K562 (cell line): ENCODE measurements around the gene RNGTT. TPM values are rescaled to one million over a fixed set of nuclear protein-coding genes. Genes with fewer than 3 reads are reported as not detected.
A peak's percentile ranks its signal among the peaks of the same experiment; 100 is the strongest.

Source experiments
- ATAC-seq: fragments of 200-7000 bp; cut with Tn5 transposase; 3 replicates; pipeline ENCODE4 v1.9.1; 2020; ENCODE audit warnings: moderate library complexity
- BruUV-seq: library from RNA; stranded (reverse); fragments of 400-500 nt; replicated peaks from 2 replicates; lab custom pipeline; 2021; lab: Mats Ljungman, UMichigan
- CTCF ChIA-PET: fragments of 300-600 bp; formaldehyde crosslinking; extraction: SDS; loops from one replicate; lab custom pipeline; 2021; ENCODE audit warnings: low intra/inter-chr PET ratio; lab: Yijun Ruan, JAX
- POLR2A ChIA-PET: fragments of 300-600, 350-650 bp; sonication (Branson Sonifier 250); formaldehyde crosslinking; extraction: SDS; loops from one replicate; lab custom pipeline; 2021; ENCODE audit warnings: antibody characterized with exemption, inconsistent platforms; lab: Yijun Ruan, JAX
- DNase-seq, 4 experiments: peaks; one replicate each; pipeline versions ENCODE4 v3.0.0 to v3.0.0-alpha.2; 2011 to 2018; ENCODE audit warnings: low spot score in 3 of 4, mixed read lengths in 3 of 4; ENCODE audit errors: extremely low read depth in 1 of 4
- FAIRE-seq: peaks from 2 replicates; lab custom pipeline; 2011; peaks lifted over from hg19 to GRCh38; lab: Jason Lieb, UNC
- H2AFZ ChIP-seq: 2 replicates; pipeline ENCODE4 v1.6.0; 2011; ENCODE audit warnings: low read depth, low read length, control low read depth, inconsistent platforms
- H3K27ac ChIP-seq: fragments of 200-600 bp; 3 replicates; pipeline ENCODE4 v1.8.0; 2011; ENCODE audit warnings: low read depth, mild to moderate bottlenecking, control low read depth, inconsistent platforms, low read length, moderate library complexity, mixed read lengths; ENCODE audit errors: extremely low read depth
- H3K27me3 ChIP-seq, 2 experiments: fragments of 300-600 bp in 1 of 2; 2 replicates in 1 of 2; 3 replicates in 1 of 2; pipeline versions ENCODE4 v1.6.0 to v1.8.0; 2011; ENCODE audit warnings: inconsistent platforms in 2 of 2, low read length in 2 of 2, mild to moderate bottlenecking in 1 of 2, mixed read lengths in 1 of 2, moderate library complexity in 1 of 2; ENCODE audit not compliant: control insufficient read depth in 2 of 2, insufficient read depth in 2 of 2
- H3K36me3 ChIP-seq: fragments of 300-600 bp; 3 replicates; pipeline ENCODE4 v1.8.0; 2011; ENCODE audit warnings: mild to moderate bottlenecking, low read length, inconsistent platforms; ENCODE audit not compliant: control insufficient read depth, insufficient read depth
- H3K4me1 ChIP-seq, 2 experiments: fragments of 200-600 bp in 1 of 2; replicated peaks in 1 of 2; 2 replicates in 1 of 2; 3 replicates in 1 of 2; pipeline versions ENCODE4 v1.5.1 to v1.8.0; 2011; ENCODE audit warnings: inconsistent platforms in 2 of 2, low read length in 2 of 2, mild to moderate bottlenecking in 1 of 2, mixed read lengths in 1 of 2, moderate library complexity in 1 of 2; ENCODE audit not compliant: control insufficient read depth in 2 of 2, insufficient read depth in 2 of 2
- H3K4me2 ChIP-seq: 2 replicates; pipeline ENCODE4 v1.6.1; 2011; ENCODE audit warnings: low read length, control low read depth, inconsistent platforms, mixed read lengths; ENCODE audit not compliant: insufficient read depth
- H3K4me3 ChIP-seq: fragments of 200-600 bp; sonication (generic), shearing (Covaris generic); 2 replicates; pipeline ENCODE4 v1.5.1; 2016; ENCODE audit warnings: control low read depth, inconsistent platforms
- H3K79me2 ChIP-seq: fragments of 200-600 bp; 3 replicates; pipeline ENCODE4 v1.8.0; 2011; ENCODE audit warnings: low read length, inconsistent platforms; ENCODE audit not compliant: control insufficient read depth, insufficient read depth
- H3K9ac ChIP-seq, 2 experiments: 2 replicates each; pipeline versions ENCODE4 v1.6.0 to v1.6.1; 2011; ENCODE audit warnings: low read depth in 2 of 2, low read length in 2 of 2, control low read depth in 1 of 2, inconsistent platforms in 1 of 2, mild to moderate bottlenecking in 1 of 2, mixed read lengths in 1 of 2; ENCODE audit not compliant: insufficient read depth in 1 of 2
- H3K9me1 ChIP-seq: one replicate; pipeline ENCODE4 v1.6.0; 2011; ENCODE audit warnings: inconsistent platforms, mild to moderate bottlenecking, low read length, moderate library complexity; ENCODE audit not compliant: control insufficient read depth, insufficient read depth
- H3K9me3 ChIP-seq: replicated peaks from 2 replicates; pipeline ENCODE4 v1.5.1; 2011; ENCODE audit warnings: low read depth, low read length, inconsistent platforms; ENCODE audit not compliant: control insufficient read depth, insufficient read depth
- H4K20me1 ChIP-seq: replicated peaks from 2 replicates; pipeline ENCODE4 v1.6.1; 2011; ENCODE audit warnings: low read length, inconsistent platforms, mixed read lengths; ENCODE audit not compliant: control insufficient read depth, insufficient read depth
- CTCF ChIP-seq, 3 experiments: IDR thresholded peaks in 2 of 3; conservative IDR thresholded peaks in 1 of 3; 2 replicates each; pipeline ENCODE4 v1.5.1; 2011 to 2012; ENCODE audit warnings: low read length in 3 of 3, mild to moderate bottlenecking in 3 of 3, control low read depth in 2 of 3, improper control_type of control experiment in 1 of 3, inconsistent platforms in 1 of 3, low read depth in 1 of 3, mixed read lengths in 1 of 3, moderate library complexity in 1 of 3; ENCODE audit not compliant: insufficient read depth in 2 of 3
- DLX4 ChIP-seq: fragments of 250-450 bp; sonication (Bioruptor Pico); IDR thresholded peaks from 2 replicates; pipeline ENCODE4 v1.6.1; 2021; ENCODE audit warnings: mild to moderate bottlenecking
- ZNF232 ChIP-seq: sonication (generic); formaldehyde crosslinking; IDR thresholded peaks from 2 replicates; pipeline ENCODE4 v1.8.0; 2022; ENCODE audit warnings: mild to moderate bottlenecking, missing genetic modification reagents
- ZNF561 ChIP-seq: fragments of 450-650 bp; formaldehyde crosslinking; conservative IDR thresholded peaks from 2 replicates; pipeline ENCODE4 v1.4.0; 2020; ENCODE audit warnings: mild to moderate bottlenecking, moderate library complexity
- ZNF583 ChIP-seq: fragments of 250-450 bp; sonication (Bioruptor Pico); IDR thresholded peaks from 2 replicates; pipeline ENCODE4 v1.4.0; 2020
- WGBS: fragments of 100-300 bp; shearing (Covaris generic); methylation state at CpG from one replicate; pipeline ENCODE4 v1.1.6; 2016; ENCODE audit warnings: low coverage, mixed read lengths; ENCODE audit not compliant: insufficient coverage; ENCODE audit errors: missing lambda C conversion rate; 5-methylcytosine and 5-hydroxymethylcytosine counted together
- in situ Hi-C: fragments of 300-500 bp; cut with MboI; formaldehyde crosslinking; loops from 4 replicates; pipeline ENCODE4 v1.15.0; 2018; ENCODE audit warnings: inconsistent platforms, mixed read lengths
- intact Hi-C: fragments of 100-400 bp; cut with micrococcal nuclease; formaldehyde crosslinking; loops from 2 replicates; pipeline ENCODE4 v1.14.2; 2022
- polyA plus RNA-seq, 8 experiments: library from polyadenylated mRNA; depleted of rRNA in 4 of 8; stranded (reverse) in 5 of 8; unstranded in 3 of 8; fragments of >200 nt; fragmentation: Nextera tagmentation in 2 of 8; fragmentation: Illumina TruSeq in 1 of 8; extraction: Ambion mirVana in 2 of 8; extraction: Trizol in 1 of 8; gene quantifications; 2 replicates each; pipeline versions ENCODE4 v1.2.1 to v1.2.3, GENCODE V29; 2011 to 2014; ENCODE audit warnings: inconsistent platforms in 1 of 8, missing spikeins in 1 of 8
- total RNA-seq, 7 experiments: library from RNA; depleted of rRNA in 6 of 7; stranded (reverse); fragments of >200 nt in 6 of 7; fragmentation: Illumina TruSeq in 2 of 7; extraction: Trizol in 2 of 7; gene quantifications; 2 replicates each; pipeline versions ENCODE4 v1.2.1 to v1.2.3, GENCODE V29; 2011 to 2021; ENCODE audit warnings: low replicate concordance in 1 of 7

Gene RNGTT
- total and polyA plus RNA-seq, 9 of the 15 experiments (the other 6 are each of a cell fraction or from before 2014, with no cell fraction given): 6.1 to 31.7 (median 19.5) TPM

GRCh38 chr6:88725111-88725975 is 238.1 kb downstream of the RNGTT start:
- Histone ChIP-seq H3K36me3 (no peaks in the 10 kb centered on the region), H3K79me2 (no peaks in the 10 kb centered on the region), H3K4me3 (no peak overlapping the region), H3K9me3 (no peaks in the 10 kb centered on the region), H2AFZ (no peak overlapping the region), H3K9ac (no peak overlapping the region), H3K9me1 (no peaks in the 10 kb centered on the region), H3K4me2 (no peak overlapping the region), H3K4me1 (no peaks in the 10 kb centered on the region), H3K27me3 (no peaks in the 10 kb centered on the region), H3K27ac (no peak overlapping the region), H4K20me1 (no peaks in the 10 kb centered on the region)
- peak in 1 of 4 experiments; percentile 19 for DNase-seq
- peak; percentile 47; the same call in 2 of the 3 replicates for ATAC-seq
- 87% methylated on average over 11 of the region's 13 CpGs for WGBS
- ChIA-PET POLR2A (interaction anchor here (0.6 kb wide), 1 partner anchor 1371 kb away, joined by 3 read pairs; no protein-coding TSS in a partner anchor), CTCF (no interaction called here)
- FAIRE-seq: no peak
- intact Hi-C loops: no loop called here
- in situ Hi-C loops: no loop called here
- TF ChIP-seq ZNF561 (no peak), ZNF232 (CRISPR knock-in tag) (no peak), DLX4 (CRISPR knock-in tag) (no peak), CTCF (IDR thresholded peaks at IDR 0.05 in 2 of 3, conservative IDR thresholded peaks at IDR 0.05 in 1 of 3; ENCODE audit: insufficient read depth in 2 of 3, low read depth in 1 of 3, low read length in 3 of 3) (peak in 2 of 3 experiments; percentile 13 to 24; a peak in 3 of 6 replicates), ZNF583 (CRISPR knock-in tag) (no peak)
- BruUV-seq: no TSS peak
